HepG2 (cell line): ENCODE data around the gene C5orf58. TPM values are rescaled to one million over a fixed set of nuclear protein-coding genes. Genes with fewer than 3 reads are reported as not detected.

Experiments
- ATAC-seq: fragments of 200-7000 bp; cut with Tn5 transposase; 3 replicates; pipeline ENCODE4 v1.9.1; 2020; ENCODE audit warnings: mild to moderate bottlenecking, moderate library complexity
- BruUV-seq: library from RNA; stranded (reverse); fragments of 400-500 nt; replicated peaks from 2 replicates; lab custom pipeline; 2021; lab: Mats Ljungman, UMichigan
- CTCF ChIA-PET: fragments of 300-600 bp; formaldehyde crosslinking; extraction: SDS; loops from one replicate; lab custom pipeline; 2021; ENCODE audit warnings: low total read pairs, inconsistent platforms, low intra/inter-chr PET ratio; lab: Yijun Ruan, JAX
- POLR2A ChIA-PET: fragments of 350-600 bp; sonication (Branson Sonifier 250); formaldehyde crosslinking; loops from one replicate; lab custom pipeline; 2020; ENCODE audit warnings: antibody characterized with exemption, inconsistent platforms; lab: Yijun Ruan, JAX
- DNase-seq: peaks from one replicate; pipeline ENCODE4 v3.0.0-alpha.2; 2015; ENCODE audit warnings: low spot score
- FAIRE-seq: peaks from 3 replicates; lab custom pipeline; 2011; peaks lifted over from hg19 to GRCh38; lab: Jason Lieb, UNC
- H2AFZ ChIP-seq: one replicate; pipeline ENCODE4 v1.6.1; 2011; ENCODE audit warnings: low read length, inconsistent platforms
- H3K27ac ChIP-seq: fragments of 300-600 bp; 3 replicates; pipeline ENCODE4 v1.8.0; 2011; ENCODE audit warnings: mixed run types, mild to moderate bottlenecking, mixed read lengths, low read length, inconsistent platforms; ENCODE audit not compliant: insufficient read depth; ENCODE audit errors: extremely low read length
- H3K27me3 ChIP-seq, 2 experiments: fragments of 200-600 bp in 1 of 2; 2 replicates in 1 of 2; 3 replicates in 1 of 2; pipeline versions ENCODE4 v1.6.0 to v1.8.0; 2011; ENCODE audit warnings: low read length in 2 of 2, mild to moderate bottlenecking in 2 of 2, moderate library complexity in 2 of 2, inconsistent platforms in 1 of 2; ENCODE audit not compliant: insufficient read depth in 2 of 2, control insufficient read depth in 1 of 2
- H3K36me3 ChIP-seq, 2 experiments: fragments of 200-600 bp in 1 of 2; replicated peaks in 1 of 2; 2 replicates in 1 of 2; 3 replicates in 1 of 2; pipeline versions ENCODE4 v1.5.1 to v1.8.0; 2011; ENCODE audit warnings: low read length in 2 of 2, inconsistent platforms in 1 of 2; ENCODE audit not compliant: insufficient read depth in 2 of 2, control insufficient read depth in 1 of 2
- H3K4me1 ChIP-seq: 2 replicates; pipeline ENCODE4 v1.5.1; 2012; ENCODE audit warnings: low read length, inconsistent platforms; ENCODE audit not compliant: insufficient read depth
- H3K4me2 ChIP-seq: 2 replicates; pipeline ENCODE4 v1.6.0; 2011; ENCODE audit warnings: low read depth, low read length, inconsistent platforms
- H3K4me3 ChIP-seq, 3 experiments: fragments of 200-600 bp in 1 of 3; sonication (generic), shearing (Covaris generic) in 1 of 3; replicated peaks in 1 of 3; 2 replicates each; pipeline ENCODE4 v1.5.1; 2011 to 2016; ENCODE audit warnings: low read length in 3 of 3, inconsistent platforms in 2 of 3, low read depth in 2 of 3, mild to moderate bottlenecking in 2 of 3, control low read depth in 1 of 3, mixed read lengths in 1 of 3; ENCODE audit not compliant: insufficient read depth in 1 of 3
- H3K79me2 ChIP-seq: one replicate; pipeline ENCODE4 v1.6.1; 2011; ENCODE audit warnings: low read length, inconsistent platforms; ENCODE audit not compliant: insufficient read depth
- H3K9ac ChIP-seq: 2 replicates; pipeline ENCODE4 v1.6.0; 2011; ENCODE audit warnings: mild to moderate bottlenecking, low read depth, low read length, inconsistent platforms; ENCODE audit not compliant: insufficient read depth
- H3K9me3 ChIP-seq: 2 replicates; pipeline ENCODE4 v1.5.1; 2012; ENCODE audit warnings: mild to moderate bottlenecking, low read length
- H4K20me1 ChIP-seq: 2 replicates; pipeline ENCODE4 v1.6.0; 2011; ENCODE audit warnings: inconsistent platforms, mild to moderate bottlenecking, low read length, moderate library complexity; ENCODE audit not compliant: insufficient read depth
- KDM2A ChIP-seq: sonication (generic); formaldehyde crosslinking; IDR thresholded peaks from 2 replicates; pipeline ENCODE4 v1.4.0; 2020; ENCODE audit warnings: low read depth, missing genetic modification reagents, borderline replicate concordance
- MAFK ChIP-seq, 2 experiments: IDR thresholded peaks in 1 of 2; conservative IDR thresholded peaks in 1 of 2; 2 replicates each; pipeline ENCODE4 v1.6.1; 2011; ENCODE audit warnings: improper control_type of control experiment in 2 of 2, low read length in 2 of 2
- MIXL1 ChIP-seq: IDR thresholded peaks from 2 replicates; pipeline ENCODE4 v1.6.1; 2016
- RFXAP ChIP-seq: sonication (generic); formaldehyde crosslinking; IDR thresholded peaks from 2 replicates; pipeline ENCODE4 v1.4.0; 2020; ENCODE audit warnings: missing genetic modification reagents, borderline replicate concordance
- SOX5 ChIP-seq: IDR thresholded peaks from 2 replicates; pipeline ENCODE4 v1.6.1; 2016; ENCODE audit warnings: borderline replicate concordance
- TAF1 ChIP-seq: sonication (generic); formaldehyde crosslinking; IDR thresholded peaks from 2 replicates; pipeline ENCODE4 v1.4.0; 2020; ENCODE audit warnings: missing genetic modification reagents
- ZNF263 ChIP-seq: sonication (generic); formaldehyde crosslinking; IDR thresholded peaks from 2 replicates; pipeline ENCODE4 v1.4.0; 2020; ENCODE audit warnings: missing genetic modification reagents
- ZNF296 ChIP-seq: sonication (generic); formaldehyde crosslinking; conservative IDR thresholded peaks from 2 replicates; pipeline ENCODE4 v1.5.0; 2020; ENCODE audit warnings: mild to moderate bottlenecking, missing genetic modification reagents
- ZNF703 ChIP-seq: sonication (generic); formaldehyde crosslinking; IDR thresholded peaks from 2 replicates; pipeline ENCODE4 v1.5.1; 2020; ENCODE audit warnings: missing genetic modification reagents, mild to moderate bottlenecking, moderate library complexity, borderline replicate concordance
- WGBS: methylation state at CpG from one replicate; pipeline ENCODE4 v1.1.6; 2017; ENCODE audit warnings: low lambda C conversion rate; 5-methylcytosine and 5-hydroxymethylcytosine counted together
- in situ Hi-C: cut with HindIII; loops from 2 replicates; pipeline ENCODE4 v1.10.0; 2017; ENCODE audit warnings: low pct_unique_long_range_greater_than_20kb; ENCODE audit not compliant: extremely low pct_ligation_motif_present
- intact Hi-C: fragments of 100-400 bp; cut with micrococcal nuclease; formaldehyde crosslinking; loops from one replicate; pipeline ENCODE4 v1.10.0; 2022; ENCODE audit not compliant: unreplicated experiment
- polyA plus RNA-seq, 8 experiments: library from polyadenylated mRNA; depleted of rRNA in 3 of 8; stranded (reverse) in 7 of 8; unstranded in 1 of 8; fragments of >200 nt; fragmentation: Illumina TruSeq in 4 of 8; extraction: Trizol in 4 of 8; gene quantifications; 2 replicates each; pipeline versions ENCODE4 v1.2.1 to v1.2.3, GENCODE V29; 2011 to 2016; ENCODE audit warnings: low read depth in 4 of 8, missing spikeins in 1 of 8, mixed read lengths in 1 of 8; ENCODE audit not compliant: insufficient read depth in 1 of 8
- total RNA-seq, 5 experiments: library from RNA; depleted of rRNA; stranded (reverse); fragments of >200 nt; fragmentation: Illumina TruSeq; extraction: Trizol; gene quantifications; 2 replicates each; pipeline ENCODE4 v1.2.3, GENCODE V29; 2016; ENCODE audit warnings: low read depth in 1 of 5

C5orf58 gene
- total and polyA plus RNA-seq, 2 of the 13 experiments (the other 11 are each of a cell fraction or from before 2014, with no cell fraction given): not detected

DNA sequence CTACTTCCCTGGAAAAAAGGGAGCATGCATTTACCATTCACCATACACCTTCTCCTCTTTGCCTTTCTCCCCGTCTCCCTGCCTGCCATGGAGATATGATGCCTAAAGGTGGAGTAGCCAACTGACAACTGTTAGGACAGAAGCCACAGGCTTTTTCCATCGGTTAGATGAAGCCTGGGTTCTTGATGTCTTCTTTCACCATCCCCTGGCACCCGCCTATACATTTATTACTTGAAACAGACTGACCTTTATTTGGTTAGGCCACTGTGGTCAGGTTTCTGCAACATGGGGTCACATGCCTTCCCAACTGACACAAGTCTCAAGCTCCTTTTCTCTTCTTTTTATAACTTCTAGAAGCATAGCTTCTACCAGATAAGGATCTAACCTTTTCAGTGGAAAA, 57.7 kb downstream of the C5orf58 start:
- no peaks in the 10 kb centered on the region for H3K36me3 ChIP-seq
- CTCF ChIA-PET: no interaction called here
- TF ChIP-seq ZNF296 (CRISPR knock-in tag) (no peak), RFXAP (no peak), SOX5 (CRISPR knock-in tag) (no peak), ZNF263 (no peak), KDM2A (CRISPR knock-in tag) (no peak), MAFK (conservative IDR thresholded peaks at IDR 0.05 in 1 of 2, IDR thresholded peaks at IDR 0.05 in 1 of 2; ENCODE audit: low read length in 2 of 2) (no peak), TAF1 (CRISPR knock-in tag) (no peak), ZNF703 (CRISPR knock-in tag) (no peak), MIXL1 (CRISPR knock-in tag) (no peak)
- H2AFZ ChIP-seq: no peak overlapping the region
- peaks cover 9% of the 10 kb centered on the region for H3K9me3 ChIP-seq
- peaks cover 0 to 5% of the 10 kb centered on the region in 2 experiments; a peak in 2 of 5 replicates for H3K27me3 ChIP-seq
- ATAC-seq (no peak), FAIRE-seq (no peak), DNase-seq (no peak)
- H3K4me3 ChIP-seq: no peak overlapping the region
- no peaks in the 10 kb centered on the region for H4K20me1 ChIP-seq
- no peak overlapping the region for H3K4me2 ChIP-seq
- POLR2A ChIA-PET: no interaction called here
- in situ Hi-C loops: no loop called here
- H3K9ac ChIP-seq: no peak overlapping the region
- no peak overlapping the region for H3K27ac ChIP-seq
- intact Hi-C loops: no loop called here
- H3K79me2 ChIP-seq: no peaks in the 10 kb centered on the region
- WGBS: 0% methylated on average over 3 of the region's 3 CpGs
- H3K4me1 ChIP-seq: no peaks in the 10 kb centered on the region
- no TSS peak for BruUV-seq
